ENCODE measurements around the gene SPACA7. TPM values are rescaled to one million over a fixed set of nuclear protein-coding genes. Genes with fewer than 3 reads are reported as not detected.

Gene SPACA7, protein sequence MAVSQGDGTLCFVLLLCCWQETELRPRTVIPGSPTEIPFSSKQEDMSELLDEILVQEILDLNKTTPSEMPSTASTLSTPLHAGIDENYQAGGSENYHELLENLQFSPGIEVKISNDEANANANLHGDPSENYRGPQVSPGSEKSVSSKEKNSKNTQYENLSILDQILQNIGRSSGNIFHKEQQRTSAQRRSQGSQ
- not detected in 2 replicates for total RNA-seq

DNA sequence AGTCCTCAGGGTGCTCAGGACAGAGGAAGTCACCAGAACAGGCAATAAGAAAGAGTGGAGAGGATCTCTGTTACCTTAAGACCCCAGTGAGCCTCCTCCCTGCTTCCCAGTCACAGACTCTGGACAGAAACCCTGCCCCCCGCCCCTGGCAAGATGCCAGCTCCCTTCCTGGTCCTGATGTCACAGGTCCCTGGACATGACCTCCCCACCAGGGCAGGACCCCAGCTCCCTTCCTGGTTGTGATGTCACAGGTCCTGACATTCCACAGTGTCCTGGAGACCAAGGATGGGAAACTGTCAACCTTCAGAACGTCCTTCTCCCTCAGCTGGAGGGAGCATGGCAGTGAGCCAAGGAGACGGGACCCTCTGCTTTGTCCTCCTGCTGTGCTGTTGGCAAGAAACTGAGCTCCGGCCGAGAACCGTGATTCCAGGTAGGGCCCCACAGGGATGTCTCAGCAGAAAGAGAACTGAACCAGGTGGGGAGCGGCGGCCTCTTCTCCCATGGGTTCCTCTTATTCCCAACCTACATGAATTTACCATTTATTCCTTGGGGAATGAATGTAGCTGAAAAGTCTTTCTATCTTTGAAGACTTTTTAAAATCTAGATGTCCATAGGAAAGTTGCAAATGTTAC is at the start of gene SPACA7:
SPACA7 (plus strand) TSS at position 306 of the 632 bp plus-strand sequence; CDS start at position 337, 31 bp downstream.

Other genes with a start within 250 kb of the SPACA7 start
- gene TUBGCP3, start 211.8 kb downstream of the SPACA7 start, total RNA-seq: 14.9 and 19.9 TPM in 2 replicates

All from smooth muscle cell of trachea (primary cell).